Fibroblast of peridontal ligament (primary cell): ENCODE measurements around the gene TBC1D24.
A peak's percentile ranks its signal among the peaks of the same experiment; 100 is the strongest.

ENCODE experiments used
- DNase-seq: peaks from one replicate; pipeline ENCODE4 v3.0.0-alpha.2; 2010; ENCODE audit errors: extremely low read depth

Gene TBC1D24

DNA sequence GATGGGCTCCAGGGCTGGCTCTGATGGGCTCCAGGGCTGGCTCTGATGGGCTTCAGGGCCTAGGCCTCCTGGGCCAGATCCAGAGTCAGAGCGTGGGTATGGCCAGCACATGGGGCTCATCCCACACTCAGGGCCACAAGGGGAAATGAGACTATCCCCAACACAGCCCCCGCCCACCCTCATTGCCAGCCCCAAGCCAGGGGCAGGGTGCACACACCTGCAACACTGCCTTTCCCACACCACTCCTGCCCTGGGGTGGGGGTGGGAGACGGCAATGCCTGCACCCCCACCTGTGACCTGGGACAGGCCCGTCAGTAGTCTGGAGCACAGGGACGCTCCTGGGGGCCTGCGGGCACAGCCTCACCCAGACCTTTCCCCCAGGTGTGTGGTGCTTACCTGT is 24.5 kb downstream of the TBC1D24 start:
- no peak for DNase-seq

DNA sequence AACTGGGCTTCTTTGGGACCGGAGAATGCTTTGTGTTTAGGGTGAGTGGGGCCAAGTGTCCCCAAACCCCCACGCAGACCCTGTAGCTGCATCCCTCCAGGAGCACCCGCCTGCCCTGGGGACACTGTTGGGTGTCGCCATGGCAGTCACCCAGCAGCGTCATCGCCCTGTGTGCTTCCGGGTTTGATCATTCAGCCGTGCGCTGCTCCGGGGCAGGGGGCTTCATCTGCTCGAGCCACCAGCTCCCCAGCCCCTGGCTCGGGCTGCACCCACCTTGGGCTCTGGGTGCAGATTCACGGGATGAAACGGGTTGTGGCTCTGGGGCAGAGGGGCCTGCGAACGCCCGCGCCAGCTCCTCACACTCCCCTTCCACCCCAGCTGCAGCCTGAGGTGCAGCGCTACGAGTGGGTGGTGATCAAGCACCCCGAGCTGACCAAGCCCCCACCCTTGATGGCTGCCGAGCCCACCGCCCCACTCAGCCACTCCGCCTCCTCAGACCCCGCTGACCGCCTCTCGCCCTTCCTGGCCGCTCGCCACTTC is 25.0 kb downstream of the TBC1D24 start:
- DNase-seq, result no peak

GRCh38 chr16:2500430-2500917 is 25.5 kb downstream of the TBC1D24 start:
- DNase-seq, result no peak

DNA sequence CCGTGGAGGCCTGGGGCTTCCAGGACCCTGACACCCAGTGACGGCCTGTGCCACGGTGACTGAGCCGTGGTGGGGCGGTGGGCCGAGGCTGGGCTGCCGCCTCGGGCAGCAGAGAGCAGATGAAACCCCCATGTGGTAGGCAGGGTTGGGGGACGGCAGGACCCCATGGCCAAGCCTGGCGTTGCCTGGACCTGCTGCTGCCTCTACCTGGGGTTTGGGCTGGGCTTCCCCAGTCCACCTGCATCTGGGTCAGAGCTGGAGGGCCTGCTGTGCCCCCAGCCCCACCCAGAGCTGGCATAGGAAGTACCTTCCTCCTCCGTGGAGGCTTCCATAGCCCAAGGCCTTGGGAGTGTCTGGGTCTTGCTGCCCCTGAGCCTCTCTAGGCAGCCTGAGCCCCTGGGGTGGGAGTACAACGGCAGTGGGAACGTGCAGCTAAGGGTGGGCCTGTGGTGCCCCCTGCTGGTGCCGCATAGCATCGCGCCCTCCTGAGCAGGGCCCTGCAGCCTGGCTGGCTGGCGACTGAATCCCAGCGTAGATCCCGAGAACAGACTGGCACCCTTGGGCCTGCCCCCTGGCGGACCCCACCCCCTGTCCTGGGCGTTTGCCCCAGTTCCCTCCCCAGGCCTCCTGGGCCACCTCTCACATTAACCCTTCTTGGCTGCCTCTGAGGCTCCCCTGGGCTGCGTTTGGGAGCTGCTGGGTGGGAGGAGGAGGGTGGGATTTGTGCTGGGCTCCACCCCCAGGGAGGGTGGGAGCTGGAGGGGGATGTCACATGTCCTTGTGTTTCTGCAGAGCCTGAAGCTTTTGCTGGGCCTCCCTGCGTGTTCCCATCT is 26.2 kb downstream of the TBC1D24 start:
- peak; percentile 73 for DNase-seq

GRCh38 chr16:2501946-2502895 is 27.3 kb downstream of the TBC1D24 start:
- DNase-seq, result no peak

DNA sequence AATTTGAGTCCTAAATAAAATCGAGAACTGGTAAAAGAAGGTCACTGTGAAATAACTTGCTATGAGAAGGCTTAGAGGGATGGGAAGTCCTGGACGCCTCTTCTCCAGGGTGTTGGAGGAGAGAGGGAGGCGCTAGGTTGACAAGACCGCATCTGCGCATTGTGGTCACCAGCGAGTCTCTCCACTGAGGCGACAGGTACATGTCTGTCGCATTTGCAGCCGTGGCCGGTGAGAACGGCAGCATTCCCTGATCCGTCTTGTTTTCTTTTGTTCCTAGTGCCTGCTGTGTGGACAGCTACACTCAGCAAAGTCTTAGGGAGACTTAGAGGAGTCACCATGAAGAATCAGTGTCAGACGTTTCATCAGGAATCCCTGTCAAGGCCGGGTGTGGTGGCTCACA is 30.8 kb downstream of the TBC1D24 start:
- no peak for DNase-seq

DNA sequence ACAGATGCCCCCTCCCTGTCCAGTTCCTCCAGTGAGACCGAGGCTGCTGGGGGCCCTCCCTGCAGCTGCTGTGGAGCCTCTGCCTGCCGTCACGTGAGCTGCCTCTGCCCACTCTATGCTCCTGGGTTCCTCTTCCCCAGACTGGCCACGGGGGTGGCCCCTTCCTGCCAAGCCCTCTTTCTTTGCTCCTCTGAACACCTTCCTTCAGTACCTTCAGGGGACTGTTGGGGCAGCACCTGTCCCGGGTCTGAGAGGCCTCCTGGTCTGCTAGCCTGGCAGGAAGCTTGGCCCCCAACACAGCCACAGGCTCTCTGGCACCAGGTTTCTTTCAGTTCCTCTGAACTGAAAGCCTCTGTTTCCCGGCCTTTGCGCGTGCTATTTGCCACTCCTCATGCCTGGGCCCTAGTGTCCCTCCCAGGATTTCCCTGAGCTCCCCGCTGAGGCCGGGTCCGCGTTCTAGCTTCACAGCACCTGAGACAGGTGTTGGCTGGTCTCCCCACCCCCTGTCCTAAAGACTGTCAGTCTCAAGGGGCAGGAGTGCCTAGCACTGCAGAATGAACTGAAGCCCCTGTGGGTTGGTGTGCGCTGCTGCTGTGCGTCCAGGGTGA is 32.2 kb downstream of the TBC1D24 start:
- DNase-seq, result no peak

- DNase-seq, result no peak
Measured at GRCh38 chr16:2507665-2508064, 32.7 kb downstream of the TBC1D24 start.

- DNase-seq, result no peak
Measured at GRCh38 chr16:2508722-2509400, 33.9 kb downstream of the TBC1D24 start.

GRCh38 chr16:2511128-2511800 is 36.3 kb downstream of the TBC1D24 start:
- DNase-seq, result peak; percentile 62

- no peak for DNase-seq
Measured at GRCh38 chr16:2511996-2512734, 37.2 kb downstream of the TBC1D24 start.

GRCh38 chr16:2512735-2513404 is 37.9 kb downstream of the TBC1D24 start:
- DNase-seq, result no peak

- DNase-seq, result peak; percentile 74
Measured at GRCh38 chr16:2513405-2514332, 38.7 kb downstream of the TBC1D24 start, which contains the start of gene ATP6V0C. ATP6V0C (plus strand) TSS chr16:2513952; CDS start chr16:2514104, 152 bp downstream.

- no peak for DNase-seq
Measured at GRCh38 chr16:2514333-2515179, 39.6 kb downstream of the TBC1D24 start.

- no peak for DNase-seq
Measured at GRCh38 chr16:2515180-2515851, 40.4 kb downstream of the TBC1D24 start.

GRCh38 chr16:2516391-2517240 is 41.7 kb downstream of the TBC1D24 start:
- DNase-seq, result no peak
